ENCODE measurements around the gene LPP.

- TF ChIP-seq CTCF (IDR thresholded peaks at IDR 0.05; ENCODE audit: borderline replicate concordance, extremely low read depth, low read length, poor library complexity, severe bottlenecking) (no peak), EZH2 (IDR thresholded peaks at IDR 0.05; ENCODE audit: borderline replicate concordance, low read depth, low read length, severe bottlenecking) (no peak)
Measured at GRCh38 chr3:188690064-188690463, 536.1 kb downstream of the LPP start.

Data from DND-41 (cell line).